Colonic mucosa (tissue), 4 donors: Measurements from ENCODE around the gene CDKN2D. TPM values are rescaled to one million over a fixed set of nuclear protein-coding genes. Genes with fewer than 3 reads are reported as not detected.

ENCODE experiments used
- DNase-seq: peaks from one replicate; pipeline ENCODE4 v3.0.0-alpha.2; 2020
- H3K27ac ChIP-seq: fragments of 200-600 bp; one replicate; pipeline ENCODE4 v1.8.0; 2021
- H3K27me3 ChIP-seq: fragments of 200-600 bp; one replicate; pipeline ENCODE4 v1.8.0; 2021
- H3K36me3 ChIP-seq: fragments of 200-600 bp; one replicate; pipeline ENCODE4 v1.8.0; 2021
- H3K4me1 ChIP-seq: fragments of 200-600 bp; one replicate; pipeline ENCODE4 v1.8.0; 2021; ENCODE audit warnings: mild to moderate bottlenecking
- H3K4me3 ChIP-seq: fragments of 200-600 bp; one replicate; pipeline ENCODE4 v1.8.0; 2021
- H3K9ac ChIP-seq, 2 donors: one replicate each; pipeline ENCODE4 v1.7.0; 2013; ENCODE audit warnings: control low read depth in 2 of 2, low read depth in 2 of 2, low read length in 2 of 2
- H3K9me3 ChIP-seq: fragments of 200-600 bp; one replicate; pipeline ENCODE4 v1.8.0; 2021
- CTCF ChIP-seq: fragments of 200-600 bp; IDR thresholded peaks from one replicate; pipeline ENCODE4 v1.8.0; 2022; ENCODE audit warnings: antibody characterized with exemption, mild to moderate bottlenecking
- intact Hi-C: fragments of 100-400 bp; cut with DNase I; formaldehyde crosslinking; loops from one replicate; pipeline ENCODE4 v1.14.1; 2022
- total RNA-seq, 2 donors: library from RNA; stranded (reverse); fragmentation: NEBNext Ultra II Directional in 1 of 2; extraction: Animal tissue kit (Norgen Biotek cat#: 25700) in 1 of 2; gene quantifications; one replicate each; pipeline ENCODE4 v1.2.1, GENCODE V29; 2021
- donor health status: healthy.
- donor health status: DM: no; HTN: no; CAD: no.
- donor health status: DM: no; HTN: no; CAD: no.

CDKN2D gene
- total RNA-seq, 2 donors from 2014 or later = 11.1 to 13.4 TPM

GRCh38 chr19:10586396-10586795 lies 17.6 kb upstream of the CDKN2D start:
- Histone ChIP-seq H3K4me1 (no peaks in the 10 kb centered on the region), H3K4me3 (peak overlapping the region; percentile 65), H3K27me3 (no peaks in the 10 kb centered on the region), H3K9me3 (no peaks in the 10 kb centered on the region), H3K27ac (no peak overlapping the region), H3K36me3 (no peaks in the 10 kb centered on the region), H3K9ac (peak overlapping the region; percentile 76 to 90)
- DNase-seq = no peak
- no peak for TF ChIP-seq CTCF
- intact Hi-C loops = no loop called here

DNA sequence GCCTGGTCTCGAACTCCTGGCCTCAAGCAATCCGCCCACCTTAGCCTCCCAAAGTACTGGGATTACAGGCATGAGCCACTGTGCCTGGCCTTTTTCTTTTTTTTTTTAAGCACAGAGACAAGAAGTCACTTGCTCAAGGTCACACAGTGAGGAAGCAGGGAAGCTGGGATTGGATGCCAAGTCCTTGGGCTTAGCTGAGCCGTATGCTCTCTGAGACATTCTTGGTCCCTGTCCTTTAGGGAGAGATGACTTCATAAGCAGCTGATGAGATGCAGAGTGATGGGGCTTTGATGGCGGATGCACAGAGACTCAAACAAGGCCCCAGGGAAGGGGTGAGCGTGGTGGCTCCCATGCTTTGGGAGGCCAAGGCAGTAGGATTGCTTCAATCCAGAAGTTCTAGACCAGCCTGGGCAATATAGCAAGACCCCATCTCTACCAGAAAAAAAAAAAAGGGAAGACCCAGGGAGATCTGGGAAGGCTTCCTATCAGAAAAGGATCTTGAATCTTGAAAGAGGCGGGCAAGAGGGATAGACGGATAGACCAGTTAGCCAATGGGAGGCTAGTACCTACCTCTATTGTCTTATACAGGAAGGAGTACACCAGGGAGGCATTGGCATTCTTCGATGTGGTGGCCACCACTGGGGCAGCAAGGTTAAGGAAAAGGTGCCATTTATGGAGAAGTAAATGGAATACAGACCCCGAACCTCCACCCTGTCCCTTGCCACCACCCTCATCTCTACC lies 14.4 kb upstream of the CDKN2D start:
- Histone ChIP-seq H3K4me3 (no peak overlapping the region), H3K27ac (no peak overlapping the region), H3K9ac (no peak overlapping the region), H3K36me3 (no peaks in the 10 kb centered on the region), H3K27me3 (no peaks in the 10 kb centered on the region), H3K4me1 (no peaks in the 10 kb centered on the region), H3K9me3 (no peaks in the 10 kb centered on the region)
- no peak for DNase-seq
- intact Hi-C loops = no loop called here
- no peak for TF ChIP-seq CTCF

GRCh38 chr19:10582091-10582490 lies 13.3 kb upstream of the CDKN2D start:
- intact Hi-C loops = no loop called here

DNA sequence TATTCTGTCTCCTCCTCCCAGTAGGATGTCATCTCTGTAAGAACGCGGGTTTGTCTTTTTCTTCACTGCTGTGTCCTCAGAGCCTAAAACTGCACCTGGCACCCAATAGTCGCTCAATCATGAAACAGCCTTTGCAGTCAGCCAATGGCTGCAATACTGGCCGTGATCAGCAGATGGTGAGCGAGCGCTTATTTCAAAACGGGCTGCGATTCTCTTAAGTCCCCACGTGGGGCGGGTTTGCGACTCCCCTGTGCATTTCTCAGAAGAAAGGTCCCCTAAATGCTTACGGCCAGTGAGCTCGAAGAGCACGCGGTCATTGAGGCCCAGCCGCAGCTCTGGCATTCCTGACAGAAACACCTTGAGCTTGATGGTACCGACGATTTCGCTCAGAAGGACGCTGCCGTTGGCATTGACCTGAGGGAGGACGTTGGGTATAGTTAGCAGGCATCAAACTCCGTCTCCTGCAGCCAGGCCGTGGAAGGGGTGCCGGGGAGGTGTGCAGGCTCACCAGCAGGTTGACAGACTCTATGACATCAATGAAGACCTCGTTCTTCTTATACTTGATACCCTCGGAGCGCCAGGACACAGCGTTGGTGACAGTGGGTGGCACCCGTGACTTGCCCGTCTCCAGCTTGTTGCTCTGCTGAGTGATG lies 12.3 kb upstream of the CDKN2D start:
- Histone ChIP-seq H3K36me3 (no peaks in the 10 kb centered on the region), H3K9ac (no peak overlapping the region)

More at GRCh38 chr19:10582091-10582490, 13.3 kb upstream of the CDKN2D start:
- Histone ChIP-seq H3K27me3 (no peaks in the 10 kb centered on the region), H3K9ac (no peak overlapping the region), H3K4me1 (no peaks in the 10 kb centered on the region), H3K36me3 (no peaks in the 10 kb centered on the region), H3K4me3 (no peak overlapping the region), H3K27ac (no peak overlapping the region), H3K9me3 (no peaks in the 10 kb centered on the region)
- DNase-seq = no peak
- TF ChIP-seq CTCF = no peak

GRCh38 chr19:10577951-10578350 lies 9.2 kb upstream of the CDKN2D start:
- no peak for DNase-seq
- no peaks in the 10 kb centered on the region for H3K36me3 ChIP-seq
- no peaks in the 10 kb centered on the region for H3K9me3 ChIP-seq
- intact Hi-C loops = loop anchor here (10.0 kb wide), 1 partner anchor 93 kb away; no protein-coding TSS in a partner anchor
- no peak for TF ChIP-seq CTCF
- H3K4me1 ChIP-seq = no peaks in the 10 kb centered on the region
- no peak overlapping the region for H3K4me3 ChIP-seq
- H3K27ac ChIP-seq = no peak overlapping the region
- H3K27me3 ChIP-seq = no peaks in the 10 kb centered on the region
- no peak overlapping the region for H3K9ac ChIP-seq

More for the DNA sequence above, 12.3 kb upstream of the CDKN2D start:
- H3K27me3 ChIP-seq = no peaks in the 10 kb centered on the region
- intact Hi-C loops = loop anchor here (1.0 kb wide), 1 partner anchor 63 kb away; no protein-coding TSS in a partner anchor
- peak; percentile 89 for DNase-seq
- no peak overlapping the region for H3K27ac ChIP-seq
- TF ChIP-seq CTCF = peak; percentile 99
- no peak overlapping the region for H3K4me3 ChIP-seq
- H3K9me3 ChIP-seq = no peaks in the 10 kb centered on the region
- H3K4me1 ChIP-seq = no peaks in the 10 kb centered on the region
